Breast epithelium (tissue), 3 donors: ENCODE results near the gene ELK4.

Experiments
- CTCF ChIP-seq, 3 donors: fragments of 450-650 bp; IDR thresholded peaks; one replicate each; pipeline ENCODE4 v1.5.1; 2016 to 2017; ENCODE audit warnings: antibody characterized with exemption in 3 of 3, mild to moderate bottlenecking in 3 of 3, moderate library complexity in 3 of 3
- POLR2AphosphoS5 ChIP-seq, 3 donors: sonication (generic); formaldehyde crosslinking; IDR thresholded peaks; one replicate each; pipeline ENCODE4 v1.6.1; 2017; ENCODE audit warnings: antibody characterized with exemption in 3 of 3

GRCh38 chr1:205678286-205679111 is 46.7 kb upstream of the ELK4 start:
- TF ChIP-seq CTCF (IDR thresholded peaks at IDR 0.05) (no peak), POLR2AphosphoS5 (IDR thresholded peaks at IDR 0.05) (no peak)
